ENCODE data around the gene MTCL1.

MTCL1 gene

GRCh38 chr18:8719192-8719591 lies 13.8 kb downstream of the MTCL1 start:
- TF ChIP-seq MYC (IDR thresholded peaks at IDR 0.05; ENCODE audit: low read depth, low read length): no peak
- no peak for TF ChIP-seq CTCF (IDR thresholded peaks at IDR 0.05; ENCODE audit: low read depth, low read length)
- DNase-seq (ENCODE audit: low read depth): no peak
- no peak overlapping the region for H3K4me3 ChIP-seq (ENCODE audit: low read depth, low read length)

GRCh38 chr18:8720141-8720540 lies 14.8 kb downstream of the MTCL1 start:
- H3K4me3 ChIP-seq (ENCODE audit: low read depth, low read length): no peak overlapping the region
- no peak for DNase-seq (ENCODE audit: low read depth)
- TF ChIP-seq POLR2A (IDR thresholded peaks at IDR 0.05; ENCODE audit: extremely low read depth, insufficient read length) (no peak), MYC (IDR thresholded peaks at IDR 0.05; ENCODE audit: low read depth, low read length) (no peak), MAX (IDR thresholded peaks at IDR 0.05; ENCODE audit: low read depth, low read length) (no peak), CTCF (IDR thresholded peaks at IDR 0.05; ENCODE audit: low read depth, low read length) (no peak)

- DNase-seq (ENCODE audit: low read depth): no peak
- no peak for TF ChIP-seq POLR2A (IDR thresholded peaks at IDR 0.05; ENCODE audit: extremely low read depth, insufficient read length)
- no peak for TF ChIP-seq CTCF (IDR thresholded peaks at IDR 0.05; ENCODE audit: low read depth, low read length)
- no peak for TF ChIP-seq MAX (IDR thresholded peaks at IDR 0.05; ENCODE audit: low read depth, low read length)
- no peak for TF ChIP-seq MYC (IDR thresholded peaks at IDR 0.05; ENCODE audit: low read depth, low read length)
These were observed 15.8 kb downstream of the MTCL1 start for GRCh38 chr18:8721094-8721669.

GRCh38 chr18:8721716-8722115 lies 16.4 kb downstream of the MTCL1 start:
- no peak for TF ChIP-seq CTCF (IDR thresholded peaks at IDR 0.05; ENCODE audit: low read depth, low read length)
- no peak for TF ChIP-seq MYC (IDR thresholded peaks at IDR 0.05; ENCODE audit: low read depth, low read length)
- TF ChIP-seq MAX (IDR thresholded peaks at IDR 0.05; ENCODE audit: low read depth, low read length): no peak
- no peak for TF ChIP-seq POLR2A (IDR thresholded peaks at IDR 0.05; ENCODE audit: extremely low read depth, insufficient read length)
- no peak for DNase-seq (ENCODE audit: low read depth)
- H3K4me3 ChIP-seq (ENCODE audit: low read depth, low read length): no peak overlapping the region

More at GRCh38 chr18:8721094-8721669, 15.8 kb downstream of the MTCL1 start:
- no peak overlapping the region for H3K4me3 ChIP-seq (ENCODE audit: low read depth, low read length)

GRCh38 chr18:8722946-8723820 lies 17.8 kb downstream of the MTCL1 start:
- H3K4me3 ChIP-seq (ENCODE audit: low read depth, low read length): no peak overlapping the region
- DNase-seq (ENCODE audit: low read depth): no peak
- TF ChIP-seq CTCF (IDR thresholded peaks at IDR 0.05; ENCODE audit: low read depth, low read length) (no peak), MAX (IDR thresholded peaks at IDR 0.05; ENCODE audit: low read depth, low read length) (no peak), MYC (IDR thresholded peaks at IDR 0.05; ENCODE audit: low read depth, low read length) (no peak), POLR2A (IDR thresholded peaks at IDR 0.05; ENCODE audit: extremely low read depth, insufficient read length) (no peak)
